HUDEP-2 (cell line): ENCODE measurements around the gene C8A.

Experiments
- DNase-seq, 76 experiments: peaks; one replicate each; lab custom pipeline; 2025; ENCODE audit not compliant: unreplicated experiment in 76 of 76; lab: John Stamatoyannopoulos, UW

Gene C8A

DNA sequence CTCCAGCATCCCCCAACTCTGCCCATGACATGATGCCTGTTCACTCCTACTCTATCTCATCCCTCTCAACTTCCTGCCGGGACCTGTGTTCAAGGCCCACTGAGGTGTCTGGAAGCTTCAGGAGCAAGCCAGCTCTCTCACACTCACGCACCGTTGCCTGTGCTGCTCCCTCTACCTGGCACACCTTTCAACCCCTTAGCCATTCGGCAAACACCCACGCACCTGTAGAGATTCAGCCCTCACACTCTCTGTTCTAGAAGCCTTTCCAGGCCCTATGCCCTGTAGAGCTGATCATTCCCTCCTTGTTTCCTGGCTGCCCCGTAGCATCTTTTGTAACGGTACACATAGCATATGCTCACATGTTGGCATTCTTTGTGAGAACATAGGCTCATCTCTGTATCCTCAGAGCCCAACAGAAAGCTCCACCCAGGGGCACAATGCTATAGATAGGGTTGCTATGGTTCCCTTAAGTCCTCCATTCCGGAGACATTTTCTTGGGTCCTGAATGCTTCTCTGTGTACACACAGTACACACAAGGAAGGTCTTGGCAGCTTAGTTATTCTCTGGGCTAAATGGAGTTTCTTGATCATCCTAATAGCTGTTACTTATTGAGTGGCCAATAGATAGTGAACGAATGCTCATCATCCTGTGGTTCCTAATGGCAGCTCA lies 109.9 kb downstream of the C8A start:
- DNase-seq: no peak

DNA sequence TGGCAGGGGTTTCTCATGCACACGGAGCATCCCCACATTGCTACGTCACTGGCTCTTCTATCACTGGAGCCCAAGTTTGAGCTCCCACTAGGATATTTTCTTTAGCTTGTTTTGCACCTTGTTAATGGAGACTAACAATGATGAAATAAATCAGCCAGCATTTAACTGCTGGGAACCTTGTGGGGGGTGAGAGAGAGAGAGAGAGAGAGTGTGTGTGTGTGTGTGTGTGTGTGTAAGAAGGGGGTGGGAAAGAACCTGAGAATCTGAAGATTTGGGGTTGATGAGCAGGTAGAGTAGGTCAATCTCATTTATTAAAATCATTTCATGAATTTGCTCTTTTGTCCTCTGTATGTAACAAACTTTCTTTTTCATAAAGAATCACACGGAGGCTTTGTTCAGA lies 110.6 kb downstream of the C8A start:
- no peak for DNase-seq

- no peak for DNase-seq
These were observed 111.5 kb downstream of the C8A start, which contains the start of gene C8B for GRCh38 chr1:56965916-56966697. C8B (minus strand) TSS chr1:56966015; CDS start chr1:56965948, 67 bp downstream.

DNA sequence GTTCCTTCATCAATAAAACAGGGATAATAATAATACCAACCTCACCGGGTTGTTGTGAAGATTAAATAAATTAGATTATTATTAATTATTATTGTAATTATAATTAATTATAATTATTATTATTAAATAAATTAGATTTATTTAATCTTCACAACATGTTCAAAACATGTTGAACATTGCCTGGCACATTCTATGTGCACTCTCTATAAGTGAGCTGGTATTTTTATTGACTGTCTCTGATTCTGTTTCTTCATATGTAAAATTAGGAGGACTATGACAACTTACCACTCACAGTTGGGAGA lies 112.1 kb downstream of the C8A start:
- DNase-seq: no peak

DNA sequence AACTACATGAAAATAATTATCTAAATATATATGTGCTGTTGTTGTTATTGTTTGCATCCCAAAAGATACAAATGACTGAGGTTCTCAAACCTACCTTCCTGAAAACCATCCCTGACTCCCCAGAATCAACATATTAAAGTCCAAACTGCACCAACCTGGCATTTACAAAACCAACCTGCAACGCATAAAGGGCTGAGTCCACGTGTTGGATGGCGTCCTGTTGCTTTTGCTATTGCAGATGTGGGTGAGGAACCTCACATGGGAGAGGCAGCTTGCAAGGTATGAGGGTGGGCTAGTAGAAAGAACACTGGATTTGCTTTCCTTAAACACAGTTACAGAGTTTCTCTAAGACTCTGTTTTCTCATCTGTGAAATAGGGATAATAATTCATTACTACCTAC lies 112.8 kb downstream of the C8A start:
- DNase-seq: no peak
